Measurements from ENCODE around the gene PPP1R9B.

- TF ChIP-seq CTCF (IDR thresholded peaks at IDR 0.05) (no peak), POLR2A (IDR thresholded peaks at IDR 0.05) (no peak)
Measured at GRCh38 chr17:50090071-50090470, 60.4 kb downstream of the PPP1R9B start.

Measured in esophagus squamous epithelium (tissue), 4 donors.